GM12891 (cell line): ENCODE data around the gene LMX1A.

Experiments
- PAX5 ChIP-seq: IDR thresholded peaks from 2 replicates; pipeline ENCODE4 v1.6.1; 2011; ENCODE audit warnings: low read length, moderate library complexity, mild to moderate bottlenecking; ENCODE audit not compliant: insufficient read depth, severe bottlenecking
- POLR2A ChIP-seq: IDR thresholded peaks from 2 replicates; pipeline ENCODE4 v1.6.1; 2011; ENCODE audit warnings: low read depth, low read length, control low read depth
- POLR2AphosphoS5 ChIP-seq: IDR thresholded peaks from 2 replicates; pipeline ENCODE4 v1.6.1; 2011; ENCODE audit warnings: low read depth, low read length, control low read depth
- TAF1 ChIP-seq: IDR thresholded peaks from 2 replicates; pipeline ENCODE4 v1.6.1; 2011; ENCODE audit warnings: low read depth, low read length, control low read depth

GRCh38 chr1:165241952-165242351 is 114.6 kb downstream of the LMX1A start:
- TF ChIP-seq POLR2A (no peak), POLR2AphosphoS5 (no peak), TAF1 (no peak), PAX5 (no peak)
